ENCODE results near the gene ITGAX. TPM values are rescaled to one million over a fixed set of nuclear protein-coding genes. Genes with fewer than 3 reads are reported as not detected.

Gene ITGAX
- total and polyA plus RNA-seq, 2 of the 8 experiments (the other 6 are each of a cell fraction or from before 2014, with no cell fraction given) = 0.30 TPM; not detected in 1

DNA sequence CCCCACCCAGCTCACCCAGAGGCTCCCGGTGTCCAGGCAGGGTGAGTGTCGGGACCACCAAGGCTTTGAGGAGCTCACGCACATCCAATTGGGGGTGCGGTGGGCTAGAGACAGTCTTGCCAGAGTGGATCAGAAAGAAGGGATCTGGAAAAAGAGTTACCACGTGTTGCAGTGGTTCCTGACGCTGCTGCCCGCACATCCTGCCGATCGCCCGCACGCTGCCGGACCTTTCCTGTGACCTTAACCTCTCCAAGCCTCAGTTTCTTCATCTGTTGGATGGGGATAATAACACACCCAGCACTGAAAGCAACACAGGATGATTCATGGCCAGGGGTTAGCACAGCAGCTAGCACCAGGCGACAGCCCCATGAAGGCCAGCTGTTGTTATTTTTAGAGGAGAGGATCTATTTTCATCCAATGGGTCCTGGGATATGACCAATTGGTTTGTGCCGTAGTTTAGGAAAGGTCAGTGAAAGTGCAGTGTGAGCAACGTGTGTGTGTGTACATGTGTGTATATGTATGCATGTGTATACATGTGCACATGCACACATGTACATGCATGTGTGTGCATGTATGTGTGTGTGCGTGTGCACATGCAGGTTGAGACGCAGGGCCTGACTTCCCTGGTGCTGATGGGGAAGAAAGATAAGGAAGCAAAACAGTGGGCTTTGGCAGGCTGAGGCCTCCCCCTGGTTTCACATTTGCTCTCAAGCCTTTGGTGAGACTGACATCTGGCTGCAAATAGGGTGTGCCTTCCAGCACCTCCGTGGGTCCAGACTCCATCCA is 2.5 kb downstream of the ITGAX start:
- no peak for FAIRE-seq
- no peak overlapping the region for H3K9ac ChIP-seq (replicated peaks in 1 of 4; ENCODE audit: extremely low read depth in 1 of 4, low read depth in 3 of 4, low read length in 3 of 4)
- 89% methylated on average over 18 of the region's 18 CpGs; no CpG with 5 or more reads in 1 of the 2 experiments for WGBS, 2 experiments (ENCODE audit: extremely low coverage in 1 of 2, insufficient coverage in 1 of 2, insufficient read length in 1 of 2, insufficient replicate concordance in 2 of 2, low coverage in 1 of 2, low lambda C conversion rate in 2 of 2, missing lambda C conversion rate in 1 of 2)
- H2AK5ac ChIP-seq (ENCODE audit: low read depth, low read length) = no peak overlapping the region; the same call in 1 of the 2 replicates
- no peak overlapping the region for H3K14ac ChIP-seq (ENCODE audit: insufficient read length)
- H3K79me1 ChIP-seq (ENCODE audit: low read depth, low read length) = no peaks in the 10 kb centered on the region
- H3K4me2 ChIP-seq (ENCODE audit: insufficient read depth in 1 of 2, low read depth in 2 of 2, low read length in 2 of 2) = no peak overlapping the region
- no peaks in the 10 kb centered on the region for H4K20me1 ChIP-seq (replicated peaks in 1 of 2; ENCODE audit: control insufficient read depth in 1 of 2, insufficient read depth in 2 of 2, low read length in 2 of 2)
- H3K18ac ChIP-seq (ENCODE audit: extremely low read depth, low read length) = no peak overlapping the region
- POLR2A ChIA-PET (ENCODE audit: partially characterized antibody) = interaction anchor here (1.1 to 1.3 kb wide), 2 partner anchors 159 to 161 kb away, joined by 3 to 4 read pairs; no protein-coding TSS in a partner anchor
- H3K9me3 ChIP-seq (ENCODE audit: insufficient read depth in 2 of 2, low read depth in 1 of 2, low read length in 1 of 2) = no peaks in the 10 kb centered on the region
- no peak overlapping the region for H2BK120ac ChIP-seq (replicated peaks; ENCODE audit: low read depth, low read length)
- H4K91ac ChIP-seq (replicated peaks; ENCODE audit: insufficient read length, low read length) = no peak overlapping the region
- H3K4me1 ChIP-seq (replicated peaks in 1 of 4; ENCODE audit: control insufficient read depth in 3 of 4, insufficient read depth in 4 of 4, low read length in 3 of 4) = 0 out of 7 replicates have a peak, but pooled peaks cover 0 to 4% (median 1%) of the 10 kb centered on the region in 4 experiments
- H3K79me2 ChIP-seq (ENCODE audit: control insufficient read depth in 1 of 2, insufficient read depth in 2 of 2, low read length in 2 of 2) = no peaks in the 10 kb centered on the region
- H3K56ac ChIP-seq (replicated peaks; ENCODE audit: insufficient read length, low read depth, low read length) = no peak overlapping the region
- no peak overlapping the region for H4K8ac ChIP-seq (ENCODE audit: extremely low read depth, insufficient read depth, low read length)
- H4K5ac ChIP-seq (ENCODE audit: insufficient read length, low read depth, low read length) = no peak overlapping the region
- H2BK20ac ChIP-seq (ENCODE audit: low read length) = peak overlapping the region; percentile 80; the same call in 1 of the 2 replicates
- H3K27me3 ChIP-seq (replicated peaks in 1 of 4; ENCODE audit: control insufficient read depth in 3 of 4, extremely low read depth in 1 of 4, insufficient read depth in 3 of 4, low read length in 3 of 4) = no peaks in the 10 kb centered on the region; a peak in 1 of 7 replicates
- no peak overlapping the region; the same call in 1 of the 2 replicates for H2BK5ac ChIP-seq (ENCODE audit: low read depth, low read length)
- peak overlapping the region; percentile 75; the same call in 1 of the 2 replicates for H2BK12ac ChIP-seq (ENCODE audit: low read depth, low read length)
- no peaks in the 10 kb centered on the region for H3K23me2 ChIP-seq (ENCODE audit: low read depth, low read length)
- no peak overlapping the region; the same call in 1 of the 2 replicates for H2AFZ ChIP-seq (ENCODE audit: low read length)
- no peaks in the 10 kb centered on the region for H3K36me3 ChIP-seq (ENCODE audit: control insufficient read depth in 2 of 4, insufficient read depth in 4 of 4, low read length in 3 of 4)
- H2BK15ac ChIP-seq (ENCODE audit: low read length) = peak overlapping the region; percentile 90
- no peak overlapping the region for H3K4ac ChIP-seq (replicated peaks; ENCODE audit: insufficient read length, low read depth, low read length)
- CTCF ChIA-PET (ENCODE audit: partially characterized antibody) = interaction anchor here (1.1 to 2.7 kb wide), 6 partner anchors 10 to 108 kb away, joined by 3 to 7 read pairs (median 4); partner anchors contain the start of gene ZNF843
- H3K23ac ChIP-seq (ENCODE audit: insufficient read length) = no peak overlapping the region
- H3K4me3 ChIP-seq (ENCODE audit: extremely low read depth in 1 of 4, insufficient read depth in 2 of 4, low read depth in 3 of 4, low read length in 4 of 4) = no peak overlapping the region
- DNase-seq (ENCODE audit: low read depth in 1 of 2, low spot score in 2 of 2) = no peak
- no peak overlapping the region for H3K27ac ChIP-seq (ENCODE audit: low read depth, low read length)
- TF ChIP-seq GABPA (IDR thresholded peaks at IDR 0.05; ENCODE audit: borderline replicate concordance, insufficient read depth, low read length) (no peak), NRF1 (IDR thresholded peaks at IDR 0.05; ENCODE audit: low read depth, low read length) (no peak), TAF1 (IDR thresholded peaks at IDR 0.05; ENCODE audit: low read depth, low read length) (no peak), CEBPB (IDR thresholded peaks at IDR 0.05; ENCODE audit: low read depth, low read length) (no peak), CBX8 (IDR thresholded peaks at IDR 0.05; ENCODE audit: borderline replicate concordance, low read depth, low read length) (no peak), CHD2 (IDR thresholded peaks at IDR 0.05; ENCODE audit: low read length) (no peak), CREB1 (IDR thresholded peaks at IDR 0.05) (no peak), CTBP2 (IDR thresholded peaks at IDR 0.05; ENCODE audit: borderline replicate concordance, insufficient read depth, insufficient read length, low read length) (no peak), CBX5 (IDR thresholded peaks at IDR 0.05; ENCODE audit: low read depth, low read length) (no peak), BACH1 (IDR thresholded peaks at IDR 0.05; ENCODE audit: low read length) (no peak), RBBP5 (IDR thresholded peaks at IDR 0.05; ENCODE audit: borderline replicate concordance, low read depth, low read length) (no peak), KDM5A (IDR thresholded peaks at IDR 0.05; ENCODE audit: low read length) (no peak), SAP30 (IDR thresholded peaks at IDR 0.05; ENCODE audit: insufficient read depth, insufficient replicate concordance, low read length) (no peak)

Data from H1 (cell line).